Lower leg skin (tissue), 4 donors: ENCODE results near the gene MX1. TPM values are rescaled to one million over a fixed set of nuclear protein-coding genes. Genes with fewer than 3 reads are reported as not detected.

Source experiments
- DNase-seq, 2 donors: peaks; one replicate each; pipeline ENCODE4 v3.0.0-alpha.2; 2019; ENCODE audit warnings: low spot score in 2 of 2
- H3K4me3 ChIP-seq: fragments of 200-600 bp; sonication (generic); 2 replicates; pipeline ENCODE4 v1.5.1; 2017; ENCODE audit warnings: mild to moderate bottlenecking, low read depth; ENCODE audit not compliant: poor library complexity, severe bottlenecking
- CTCF ChIP-seq, 3 donors: fragments of 450-650 bp; IDR thresholded peaks; one replicate each; pipeline ENCODE4 v1.5.1; 2016; ENCODE audit warnings: antibody characterized with exemption in 3 of 3, mild to moderate bottlenecking in 3 of 3, moderate library complexity in 2 of 3
- POLR2A ChIP-seq, 2 donors: fragments of 450-650 bp; IDR thresholded peaks; one replicate each; pipeline ENCODE4 v1.6.1; 2016 to 2017; ENCODE audit warnings: antibody characterized with exemption in 2 of 2, mild to moderate bottlenecking in 1 of 2, moderate library complexity in 1 of 2
- WGBS, 2 donors: methylation state at CpG; one replicate each; pipeline ENCODE4 v1.1.5; 2018; 5-methylcytosine and 5-hydroxymethylcytosine counted together
- intact Hi-C: fragments of 100-400 bp; cut with DNase I; formaldehyde crosslinking; loops from one replicate; pipeline ENCODE4 v1.15.0; 2023; ENCODE audit warnings: low total_unique reads
- total RNA-seq, 4 donors: library from RNA; depleted of rRNA; stranded (reverse); fragments of >200 nt; gene quantifications; one replicate each; pipeline ENCODE4 v1.1.0, GENCODE V29; 2016

MX1 gene
- total RNA-seq, 4 donors from 2014 or later, result 3.3 to 15.1 (median 9.1) TPM

- no peak for DNase-seq
- H3K4me3 ChIP-seq, result no peak overlapping the region
- 68 to 71% methylated on average over 7 of the region's 7 CpGs for WGBS, 2 donors
- no peak for TF ChIP-seq POLR2A (IDR thresholded peaks at IDR 0.05)
- no peak for TF ChIP-seq CTCF (IDR thresholded peaks at IDR 0.05)
- intact Hi-C loops, result no loop called here
Observed at GRCh38 chr21:41501919-41502318, 75.9 kb downstream of the MX1 start.

DNA sequence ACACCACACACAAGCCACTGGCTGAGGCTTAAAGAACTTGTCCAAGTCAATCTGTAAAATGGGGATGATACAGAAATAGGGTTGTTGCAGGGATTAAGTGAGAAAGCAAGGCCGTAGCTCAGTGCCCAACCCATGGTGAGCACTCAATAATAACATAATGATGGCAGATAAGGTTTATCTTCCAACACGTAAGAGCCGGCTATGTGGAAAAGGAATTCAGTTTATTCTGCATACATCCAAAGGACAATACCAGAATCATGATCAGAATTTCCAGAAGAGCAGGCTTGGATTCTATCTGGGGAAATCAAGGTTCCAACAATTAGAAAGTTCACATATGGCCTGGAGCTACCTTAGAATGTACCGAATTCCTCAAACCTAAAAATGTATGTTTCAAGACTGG is 77.3 kb downstream of the MX1 start:
- TF ChIP-seq POLR2A (IDR thresholded peaks at IDR 0.05), result no peak
- TF ChIP-seq CTCF (IDR thresholded peaks at IDR 0.05), result no peak
- WGBS, 2 donors, result 90 to 93% methylated on average over 4 of the region's 4 CpGs
- DNase-seq, result no peak
- H3K4me3 ChIP-seq, result no peak overlapping the region
- intact Hi-C loops, result no loop called here

DNA sequence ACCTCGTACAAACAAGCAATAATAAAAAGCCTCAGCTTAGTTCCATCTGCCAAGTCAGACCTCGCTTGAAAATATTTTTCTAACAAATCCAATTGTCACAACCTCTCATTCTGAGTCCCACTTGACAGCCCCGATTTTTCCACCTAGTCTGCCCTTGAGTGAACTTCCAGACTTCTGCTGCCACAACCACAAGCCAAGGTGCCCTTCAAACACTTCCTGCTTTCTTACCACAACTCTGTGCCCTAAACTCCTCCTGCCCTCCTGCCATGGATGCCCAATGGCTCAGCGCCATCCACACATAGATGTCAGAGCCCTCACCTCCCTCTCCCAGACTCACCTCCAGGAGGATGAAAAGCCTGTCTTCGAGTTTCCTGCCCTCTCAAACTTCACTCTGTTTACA is 78.0 kb downstream of the MX1 start:
- DNase-seq, result no peak
- intact Hi-C loops, result no loop called here
- 64 to 72% methylated on average over 5 of the region's 5 CpGs for WGBS, 2 donors
- no peak overlapping the region for H3K4me3 ChIP-seq
- TF ChIP-seq POLR2A (IDR thresholded peaks at IDR 0.05), result no peak
- no peak for TF ChIP-seq CTCF (IDR thresholded peaks at IDR 0.05)

- no peak overlapping the region for H3K4me3 ChIP-seq
- intact Hi-C loops, result no loop called here
- no peak for TF ChIP-seq POLR2A (IDR thresholded peaks at IDR 0.05)
- TF ChIP-seq CTCF (IDR thresholded peaks at IDR 0.05), result no peak
- 74 to 81% methylated on average over 7 of the region's 7 CpGs for WGBS, 2 donors
- no peak for DNase-seq
Observed at GRCh38 chr21:41506005-41506594, 80.1 kb downstream of the MX1 start.

GRCh38 chr21:41506611-41507520 is 80.8 kb downstream of the MX1 start:
- DNase-seq, result no peak
- TF ChIP-seq CTCF (IDR thresholded peaks at IDR 0.05), result no peak
- no peak for TF ChIP-seq POLR2A (IDR thresholded peaks at IDR 0.05)
- no peak overlapping the region for H3K4me3 ChIP-seq
- intact Hi-C loops, result no loop called here
- WGBS, 2 donors, result 12 to 13% methylated on average over 17 to 33 of the region's 64 CpGs
